ENCODE data around the gene MTIF3. TPM values are rescaled to one million over a fixed set of nuclear protein-coding genes. Genes with fewer than 3 reads are reported as not detected.

The MTIF3 gene
- total RNA-seq, 4 donors from 2014 or later, result 27.7 to 98.3 (median 66.7) TPM

GRCh38 chr13:27396252-27396846 is 54.0 kb downstream of the MTIF3 start:
- DNase-seq, result no peak
- peaks cover 0 to 12% (median 6%) of the 10 kb centered on the region in 4 donors for H3K4me1 ChIP-seq
- H3K27me3 ChIP-seq, result no peaks in the 10 kb centered on the region
- no peak overlapping the region for H3K4me3 ChIP-seq
- H3K9me3 ChIP-seq, result no peaks in the 10 kb centered on the region
- no peak overlapping the region for H3K27ac ChIP-seq
- WGBS, 2 donors (ENCODE audit: low coverage in 1 of 2), result 50 to 77% methylated on average over 4 to 7 of the region's 7 CpGs
- in situ Hi-C loops (cut with MboI; ENCODE audit: low pct_ligation_motif_present in 1 of 4, low pct_unique_long_range_greater_than_20kb in 1 of 4, low sequenced_read_pairs in 3 of 4) (loop anchor here in 2 of 4 donors (25.0 kb wide), 2 partner anchors 141 to 316 kb away; no protein-coding TSS in a partner anchor), intact Hi-C loops (cut with DNase I; ENCODE audit: low total_unique reads) (no loop called here)
- H3K36me3 ChIP-seq, result no peaks in the 10 kb centered on the region
- no peak for TF ChIP-seq POLR2AphosphoS5 (IDR thresholded peaks at IDR 0.05)

GRCh38 chr13:27395007-27395510 is 55.3 kb downstream of the MTIF3 start:
- 66 to 79% methylated on average over 5 to 14 of the region's 14 CpGs for WGBS, 2 donors (ENCODE audit: low coverage in 1 of 2)
- intact Hi-C loops (cut with DNase I; ENCODE audit: low total_unique reads), result no loop called here
- H3K9me3 ChIP-seq, result no peaks in the 10 kb centered on the region
- no peaks in the 10 kb centered on the region for H3K36me3 ChIP-seq
- in situ Hi-C loops (cut with MboI; ENCODE audit: low pct_ligation_motif_present in 1 of 4, low pct_unique_long_range_greater_than_20kb in 1 of 4, low sequenced_read_pairs in 3 of 4), result loop anchor here in 2 of 4 donors (25.0 kb wide), 2 partner anchors 142 to 317 kb away; no protein-coding TSS in a partner anchor
- H3K4me3 ChIP-seq, result no peak overlapping the region
- no peak overlapping the region for H3K27ac ChIP-seq
- TF ChIP-seq POLR2A (IDR thresholded peaks at IDR 0.05), result no peak
- no peak for TF ChIP-seq CTCF (IDR thresholded peaks at IDR 0.05)
- no peak for TF ChIP-seq EP300 (IDR thresholded peaks at IDR 0.05; ENCODE audit: low read depth)
- TF ChIP-seq POLR2AphosphoS5 (IDR thresholded peaks at IDR 0.05), result no peak
- peaks cover 0 to 5% (median 0%) of the 10 kb centered on the region in 4 donors for H3K4me1 ChIP-seq
- DNase-seq, result no peak
- no peaks in the 10 kb centered on the region for H3K27me3 ChIP-seq

GRCh38 chr13:27393101-27393500 is 57.3 kb downstream of the MTIF3 start:
- Histone ChIP-seq H3K4me3 (no peak overlapping the region), H3K9me3 (no peaks in the 10 kb centered on the region), H3K4me1 (peaks cover 0 to 5% (median 0%) of the 10 kb centered on the region in 4 donors), H3K27ac (no peak overlapping the region), H3K27me3 (no peaks in the 10 kb centered on the region), H3K36me3 (no peaks in the 10 kb centered on the region)
- in situ Hi-C loops (cut with MboI; ENCODE audit: low pct_ligation_motif_present in 1 of 4, low pct_unique_long_range_greater_than_20kb in 1 of 4, low sequenced_read_pairs in 3 of 4) (loop anchor here in 2 of 4 donors (25.0 kb wide), 2 partner anchors 144 to 319 kb away; no protein-coding TSS in a partner anchor), intact Hi-C loops (cut with DNase I; ENCODE audit: low total_unique reads) (no loop called here)
- no peak for DNase-seq
- no peak for TF ChIP-seq POLR2AphosphoS5 (IDR thresholded peaks at IDR 0.05)
- TF ChIP-seq EP300 (IDR thresholded peaks at IDR 0.05; ENCODE audit: low read depth), result no peak
- no peak for TF ChIP-seq POLR2A (IDR thresholded peaks at IDR 0.05)
- WGBS, 2 donors (ENCODE audit: low coverage in 1 of 2), result 50 to 64% methylated on average over 2 to 4 of the region's 4 CpGs

- DNase-seq, result no peak
- WGBS, 2 donors (ENCODE audit: low coverage in 1 of 2), result 50 to 68% methylated on average over 2 of the region's 2 CpGs
- Histone ChIP-seq H3K27ac (no peak overlapping the region), H3K4me3 (no peak overlapping the region), H3K36me3 (no peaks in the 10 kb centered on the region), H3K4me1 (peaks cover 0 to 5% (median 0%) of the 10 kb centered on the region in 4 donors), H3K27me3 (no peaks in the 10 kb centered on the region), H3K9me3 (no peaks in the 10 kb centered on the region)
- TF ChIP-seq EP300 (IDR thresholded peaks at IDR 0.05; ENCODE audit: low read depth) (no peak), POLR2AphosphoS5 (IDR thresholded peaks at IDR 0.05) (no peak), POLR2A (IDR thresholded peaks at IDR 0.05) (no peak), CTCF (IDR thresholded peaks at IDR 0.05) (no peak)
- intact Hi-C loops (cut with DNase I; ENCODE audit: low total_unique reads) (no loop called here), in situ Hi-C loops (cut with MboI; ENCODE audit: low pct_ligation_motif_present in 1 of 4, low pct_unique_long_range_greater_than_20kb in 1 of 4, low sequenced_read_pairs in 3 of 4) (loop anchor here in 2 of 4 donors (25.0 kb wide), 2 partner anchors 146 to 321 kb away; no protein-coding TSS in a partner anchor)
Observed at GRCh38 chr13:27391471-27391870, 58.9 kb downstream of the MTIF3 start.

GRCh38 chr13:27389891-27390290 is 60.5 kb downstream of the MTIF3 start:
- DNase-seq, result no peak
- no peaks in the 10 kb centered on the region for H3K36me3 ChIP-seq
- in situ Hi-C loops (cut with MboI; ENCODE audit: low pct_ligation_motif_present in 1 of 4, low pct_unique_long_range_greater_than_20kb in 1 of 4, low sequenced_read_pairs in 3 of 4), result loop anchor here in 2 of 4 donors (10.0 to 25.0 kb wide), 3 partner anchors 147 to 435 kb away; no protein-coding TSS in a partner anchor
- TF ChIP-seq EP300 (IDR thresholded peaks at IDR 0.05; ENCODE audit: low read depth) (no peak), CTCF (IDR thresholded peaks at IDR 0.05) (no peak), POLR2A (IDR thresholded peaks at IDR 0.05) (no peak), POLR2AphosphoS5 (IDR thresholded peaks at IDR 0.05) (no peak)
- no peaks in the 10 kb centered on the region for H3K4me1 ChIP-seq
- H3K27ac ChIP-seq, result no peak overlapping the region
- intact Hi-C loops (cut with DNase I; ENCODE audit: low total_unique reads), result no loop called here
- H3K4me3 ChIP-seq, result no peak overlapping the region
- H3K27me3 ChIP-seq, result no peaks in the 10 kb centered on the region
- WGBS, 2 donors (ENCODE audit: low coverage in 1 of 2), result 90 to 100% methylated on average over 1 to 7 of the region's 7 CpGs
- H3K9me3 ChIP-seq, result no peaks in the 10 kb centered on the region
